HepG2 (cell line): ENCODE data around the gene JHY. TPM values are rescaled to one million over a fixed set of nuclear protein-coding genes. Genes with fewer than 3 reads are reported as not detected.

Experiments
- CREB1 ChIP-seq, 2 experiments: fragments of 450-650 bp in 1 of 2; IDR thresholded peaks; 2 replicates each; pipeline ENCODE4 v1.6.1; 2016 to 2017; ENCODE audit warnings: control low read depth in 1 of 2, mild to moderate bottlenecking in 1 of 2, missing compliant biosample characterization in 1 of 2, missing genetic modification characterization in 1 of 2
- ETS1 ChIP-seq: sonication (generic); formaldehyde crosslinking; IDR thresholded peaks from 2 replicates; pipeline ENCODE4 v1.4.0; 2020; ENCODE audit warnings: missing genetic modification reagents
- FOXA1 ChIP-seq, 2 experiments: fragments of 450-650 bp in 1 of 2; sonication (generic) in 1 of 2; formaldehyde crosslinking in 1 of 2; IDR thresholded peaks; 2 replicates each; pipeline versions ENCODE4 v1.4.0 to v1.6.1; 2016 to 2020; ENCODE audit warnings: missing genetic modification reagents in 1 of 2
- FOXA3 ChIP-seq: IDR thresholded peaks from 2 replicates; pipeline ENCODE4 v1.6.1; 2016; ENCODE audit warnings: missing genetic modification reagents, missing compliant biosample characterization
- HDAC2 ChIP-seq: sonication (generic); formaldehyde crosslinking; IDR thresholded peaks from 2 replicates; pipeline ENCODE4 v1.4.0; 2020; ENCODE audit warnings: missing genetic modification reagents
- MZF1 ChIP-seq: sonication (generic); formaldehyde crosslinking; IDR thresholded peaks from 2 replicates; pipeline ENCODE4 v1.8.1; 2023; ENCODE audit warnings: mild to moderate bottlenecking, missing genetic modification reagents, borderline replicate concordance
- NBN ChIP-seq: fragments of 450-650 bp; conservative IDR thresholded peaks from 2 replicates; pipeline ENCODE4 v1.6.1; 2017
- RARA ChIP-seq: IDR thresholded peaks from 2 replicates; pipeline ENCODE4 v1.6.1; 2016; ENCODE audit warnings: missing genetic modification reagents, missing compliant biosample characterization
- REXO4 ChIP-seq: sonication (generic); formaldehyde crosslinking; IDR thresholded peaks from 2 replicates; pipeline ENCODE4 v1.8.0; 2022; ENCODE audit warnings: missing genetic modification reagents, mild to moderate bottlenecking, borderline replicate concordance
- RXRB ChIP-seq: IDR thresholded peaks from 2 replicates; pipeline ENCODE4 v1.6.1; 2016; ENCODE audit warnings: borderline replicate concordance, missing genetic modification reagents, missing compliant biosample characterization
- SKI ChIP-seq: fragments of 450-650 bp; IDR thresholded peaks from one replicate; pipeline ENCODE4 v1.6.1; 2018; ENCODE audit warnings: mild to moderate bottlenecking; ENCODE audit not compliant: partially characterized antibody
- SMARCC2 ChIP-seq: fragments of 450-650 bp; IDR thresholded peaks from 2 replicates; pipeline ENCODE4 v1.6.1; 2017; ENCODE audit warnings: antibody characterized with exemption, mild to moderate bottlenecking
- SOX13 ChIP-seq, 3 experiments: fragments of 450-650 bp in 1 of 3; sonication (generic) in 1 of 3; formaldehyde crosslinking in 1 of 3; IDR thresholded peaks in 2 of 3; conservative IDR thresholded peaks in 1 of 3; 2 replicates each; pipeline versions ENCODE4 v1.5.0 to v1.6.1; 2016 to 2020; ENCODE audit warnings: antibody characterized with exemption in 1 of 3, mild to moderate bottlenecking in 1 of 3, missing compliant biosample characterization in 1 of 3, missing genetic modification reagents in 1 of 3, moderate library complexity in 1 of 3
- SOX5 ChIP-seq: IDR thresholded peaks from 2 replicates; pipeline ENCODE4 v1.6.1; 2016; ENCODE audit warnings: borderline replicate concordance
- TBX3 ChIP-seq: fragments of 450-650 bp; IDR thresholded peaks from 2 replicates; pipeline ENCODE4 v1.6.1; 2017; ENCODE audit warnings: antibody characterized with exemption, mild to moderate bottlenecking, inconsistent platforms, borderline replicate concordance
- ZFX ChIP-seq: sonication (generic); formaldehyde crosslinking; IDR thresholded peaks from 2 replicates; pipeline ENCODE4 v1.4.0; 2020; ENCODE audit warnings: mild to moderate bottlenecking, low read depth, missing genetic modification reagents, moderate library complexity
- ZMYM4 ChIP-seq: sonication (generic); formaldehyde crosslinking; IDR thresholded peaks from 2 replicates; pipeline ENCODE4 v1.8.1; 2023; ENCODE audit warnings: mild to moderate bottlenecking, missing genetic modification reagents
- ZNF598 ChIP-seq: sonication (generic); formaldehyde crosslinking; IDR thresholded peaks from 2 replicates; pipeline ENCODE4 v1.5.1; 2020; ENCODE audit warnings: mild to moderate bottlenecking, missing genetic modification reagents, borderline replicate concordance
- ZNF761 ChIP-seq: sonication (generic); formaldehyde crosslinking; conservative IDR thresholded peaks from 2 replicates; pipeline ENCODE4 v1.4.0; 2020; ENCODE audit warnings: mild to moderate bottlenecking, missing genetic modification reagents
- polyA plus RNA-seq, 8 experiments: library from polyadenylated mRNA; depleted of rRNA in 3 of 8; stranded (reverse) in 7 of 8; unstranded in 1 of 8; fragments of >200 nt; fragmentation: Illumina TruSeq in 4 of 8; extraction: Trizol in 4 of 8; gene quantifications; 2 replicates each; pipeline versions ENCODE4 v1.2.1 to v1.2.3, GENCODE V29; 2011 to 2016; ENCODE audit warnings: low read depth in 4 of 8, missing spikeins in 1 of 8, mixed read lengths in 1 of 8; ENCODE audit not compliant: insufficient read depth in 1 of 8
- total RNA-seq, 5 experiments: library from RNA; depleted of rRNA; stranded (reverse); fragments of >200 nt; fragmentation: Illumina TruSeq; extraction: Trizol; gene quantifications; 2 replicates each; pipeline ENCODE4 v1.2.3, GENCODE V29; 2016; ENCODE audit warnings: low read depth in 1 of 5
- TF ChIP-seq, protein P1 (sequence below): sonication (generic); formaldehyde crosslinking; IDR thresholded peaks from 2 replicates; pipeline ENCODE4 v1.9.0; 2022; ENCODE audit warnings: low read depth, missing genetic modification reagents
- TF ChIP-seq, protein P2 (sequence below): sonication (generic); formaldehyde crosslinking; IDR thresholded peaks from 2 replicates; pipeline ENCODE4 v1.8.1; 2023; ENCODE audit warnings: mild to moderate bottlenecking, missing genetic modification reagents

The JHY gene
- total and polyA plus RNA-seq, 2 of the 13 experiments (the other 11 are each of a cell fraction or from before 2014, with no cell fraction given) = not detected

- TF ChIP-seq, protein P1, sequence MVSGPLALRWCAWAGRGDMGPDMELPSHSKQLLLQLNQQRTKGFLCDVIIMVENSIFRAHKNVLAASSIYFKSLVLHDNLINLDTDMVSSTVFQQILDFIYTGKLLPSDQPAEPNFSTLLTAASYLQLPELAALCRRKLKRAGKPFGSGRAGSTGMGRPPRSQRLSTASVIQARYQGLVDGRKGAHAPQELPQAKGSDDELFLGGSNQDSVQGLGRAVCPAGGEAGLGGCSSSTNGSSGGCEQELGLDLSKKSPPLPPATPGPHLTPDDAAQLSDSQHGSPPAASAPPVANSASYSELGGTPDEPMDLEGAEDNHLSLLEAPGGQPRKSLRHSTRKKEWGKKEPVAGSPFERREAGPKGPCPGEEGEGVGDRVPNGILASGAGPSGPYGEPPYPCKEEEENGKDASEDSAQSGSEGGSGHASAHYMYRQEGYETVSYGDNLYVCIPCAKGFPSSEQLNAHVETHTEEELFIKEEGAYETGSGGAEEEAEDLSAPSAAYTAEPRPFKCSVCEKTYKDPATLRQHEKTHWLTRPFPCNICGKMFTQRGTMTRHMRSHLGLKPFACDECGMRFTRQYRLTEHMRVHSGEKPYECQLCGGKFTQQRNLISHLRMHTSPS (CRISPR knock-in tag) = no peak
- TF ChIP-seq, protein P2, sequence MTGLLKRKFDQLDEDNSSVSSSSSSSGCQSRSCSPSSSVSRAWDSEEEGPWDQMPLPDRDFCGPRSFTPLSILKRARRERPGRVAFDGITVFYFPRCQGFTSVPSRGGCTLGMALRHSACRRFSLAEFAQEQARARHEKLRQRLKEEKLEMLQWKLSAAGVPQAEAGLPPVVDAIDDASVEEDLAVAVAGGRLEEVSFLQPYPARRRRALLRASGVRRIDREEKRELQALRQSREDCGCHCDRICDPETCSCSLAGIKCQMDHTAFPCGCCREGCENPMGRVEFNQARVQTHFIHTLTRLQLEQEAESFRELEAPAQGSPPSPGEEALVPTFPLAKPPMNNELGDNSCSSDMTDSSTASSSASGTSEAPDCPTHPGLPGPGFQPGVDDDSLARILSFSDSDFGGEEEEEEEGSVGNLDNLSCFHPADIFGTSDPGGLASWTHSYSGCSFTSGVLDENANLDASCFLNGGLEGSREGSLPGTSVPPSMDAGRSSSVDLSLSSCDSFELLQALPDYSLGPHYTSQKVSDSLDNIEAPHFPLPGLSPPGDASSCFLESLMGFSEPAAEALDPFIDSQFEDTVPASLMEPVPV = no peak
- TF ChIP-seq SKI (peak; percentile 18), SOX5 (CRISPR knock-in tag) (peak; percentile 82), CREB1 (IDR thresholded peaks at IDR 0.05) (peak; percentile 70), CREB1 (CRISPR knock-in tag; IDR thresholded peaks at IDR 0.05) (peak; percentile 63), ETS1 (CRISPR knock-in tag) (no peak), ZMYM4 (CRISPR knock-in tag) (0 out of 2 replicates have a peak, but pooled peaks have one; percentile 26), ZNF761 (CRISPR knock-in tag) (no peak), RXRB (CRISPR knock-in tag) (0 out of 2 replicates have a peak, but pooled peaks have one; percentile 41), NBN (no peak), FOXA3 (CRISPR knock-in tag) (peak; percentile 81), HDAC2 (CRISPR knock-in tag) (0 out of 2 replicates have a peak, but pooled peaks have one; percentile 35), RARA (peak; percentile 65), SOX13 (IDR thresholded peaks at IDR 0.05) (no peak), SOX13 (CRISPR knock-in tag; conservative IDR thresholded peaks at IDR 0.05 in 1 of 2, IDR thresholded peaks at IDR 0.05 in 1 of 2) (peak in 1 of 2 experiments; percentile 85; a peak in 2 of 4 replicates), ZNF598 (CRISPR knock-in tag) (no peak), FOXA1 (IDR thresholded peaks at IDR 0.05) (no peak), FOXA1 (CRISPR knock-in tag; IDR thresholded peaks at IDR 0.05) (peak; percentile 79), MZF1 (CRISPR knock-in tag) (no peak), SMARCC2 (no peak), REXO4 (CRISPR knock-in tag) (no peak), ZFX (CRISPR knock-in tag) (no peak), TBX3 (no peak)
These were observed 39.0 kb upstream of the JHY start (continued) for GRCh38 chr11:122843281-122844141.
